IPS DF 19.7 (cell line): ENCODE results near the gene PCMTD2.
"Not testable (repeated sequence)": the region's sequence is repeated elsewhere in the genome, so short reads cannot be mapped to it uniquely, and the experiment has no call there.

Source experiments
- DNase-seq: peaks from one replicate; pipeline ENCODE4 v3.0.0-alpha.2; 2013; ENCODE audit warnings: low read depth, low spot score

Gene PCMTD2

DNA sequence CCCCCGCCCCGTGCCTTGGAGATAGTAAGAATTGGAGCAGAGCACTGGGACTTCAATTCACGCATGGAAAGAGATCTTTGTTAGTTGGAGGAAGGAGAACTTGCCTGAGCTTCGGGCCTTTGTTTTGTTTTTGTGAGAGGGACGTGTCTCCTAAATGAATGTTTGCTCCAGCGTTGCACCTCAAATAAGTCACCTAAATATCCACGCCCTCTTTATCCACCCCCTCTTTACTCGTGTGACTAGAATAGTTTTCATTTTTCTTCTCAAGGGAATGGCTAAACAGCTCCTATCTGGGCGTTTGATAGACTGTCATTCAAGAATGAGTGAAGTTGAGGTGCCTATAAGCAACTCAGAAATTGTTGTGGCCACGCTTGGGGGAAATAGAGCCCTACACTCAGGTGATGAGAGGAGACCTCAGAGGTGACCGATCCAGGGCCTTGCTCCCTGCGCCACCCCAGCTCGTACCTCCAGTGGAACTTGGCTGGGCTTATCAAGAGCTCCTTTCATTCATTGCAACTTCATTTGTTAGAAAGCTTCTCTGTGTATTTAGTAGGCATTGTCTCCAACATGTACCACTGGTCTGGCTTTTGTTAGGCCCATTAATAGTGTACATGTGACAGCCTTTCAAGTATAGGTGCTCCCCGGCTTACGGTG, 861 bp downstream of the PCMTD2 start:
- no peak for DNase-seq

GRCh38 chr20:64257107-64257757, 1.7 kb downstream of the PCMTD2 start:
- DNase-seq = no peak

DNA sequence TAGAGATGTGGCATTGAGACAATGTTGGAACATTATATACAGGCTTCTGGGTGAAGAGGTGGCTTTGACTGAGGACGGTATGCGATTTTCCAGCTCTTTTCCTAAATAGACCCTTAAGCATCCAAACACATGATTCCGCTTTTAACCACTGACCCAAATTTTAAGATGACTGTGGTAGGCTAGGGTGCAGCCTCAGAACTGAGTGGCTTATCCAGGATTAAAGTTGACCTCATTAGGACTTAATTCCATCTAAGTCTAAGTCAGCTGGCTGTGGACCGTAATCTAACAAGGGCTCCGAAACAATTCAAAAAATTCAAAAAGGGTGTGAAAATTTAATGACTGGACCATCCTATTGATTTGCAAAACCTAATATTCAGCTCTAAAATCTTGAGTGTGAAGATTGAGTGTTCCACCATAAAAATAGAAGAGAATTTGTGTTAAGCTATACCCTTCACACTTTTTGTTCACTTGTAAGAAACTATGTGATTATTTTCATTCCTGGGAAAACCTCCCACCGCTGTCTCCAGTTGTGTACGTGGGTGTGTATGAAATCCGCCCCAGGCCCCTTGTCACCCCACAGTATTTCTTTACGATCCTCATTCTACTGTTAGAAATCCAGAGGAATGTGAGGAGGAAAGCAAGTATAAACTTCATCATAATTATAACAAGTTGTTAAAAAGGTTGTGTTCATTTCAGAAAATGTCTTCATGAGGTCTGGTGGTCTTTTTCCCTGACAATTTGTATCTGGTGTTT, 2.7 kb downstream of the PCMTD2 start:
- DNase-seq = no peak

DNA sequence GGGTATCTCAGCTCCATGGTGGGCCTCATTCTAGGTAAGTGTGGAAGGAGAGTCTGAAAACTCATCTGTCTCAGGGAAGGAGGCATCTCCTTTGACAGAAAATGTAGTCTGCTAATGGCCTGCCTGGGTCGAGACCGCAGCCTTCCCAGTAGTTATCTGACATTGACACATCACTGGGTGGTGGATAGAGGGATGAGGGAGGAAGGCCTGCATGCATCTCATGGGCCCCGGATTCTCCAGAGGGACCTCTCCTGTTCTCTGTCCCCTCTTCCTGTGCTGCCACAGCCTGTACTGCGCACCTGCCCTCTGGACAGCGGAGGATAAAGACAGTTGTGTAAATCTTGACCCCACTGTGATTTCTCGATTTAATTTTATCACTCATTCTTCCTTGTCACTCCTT, 4.7 kb downstream of the PCMTD2 start:
- DNase-seq = no peak

DNA sequence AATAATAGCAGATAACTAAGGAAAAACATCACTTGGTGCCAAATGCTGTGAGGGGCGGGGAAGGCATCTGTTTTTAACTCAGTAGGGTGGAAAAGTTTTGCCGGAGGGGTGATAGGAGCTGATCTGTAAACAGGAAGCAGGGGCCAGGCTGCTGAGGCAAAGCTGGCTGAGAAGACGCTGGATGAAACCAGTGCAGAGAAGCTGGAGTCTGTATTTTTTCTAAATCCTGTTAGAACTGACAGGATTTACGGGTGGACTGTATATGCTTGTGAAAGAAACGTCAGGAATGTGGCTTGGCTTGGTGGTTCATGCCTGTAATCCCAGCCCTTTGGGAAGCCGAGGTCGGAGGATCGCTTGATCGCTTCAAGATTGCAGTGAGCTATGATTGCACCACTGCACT, 5.6 kb downstream of the PCMTD2 start:
- DNase-seq = no peak

DNA sequence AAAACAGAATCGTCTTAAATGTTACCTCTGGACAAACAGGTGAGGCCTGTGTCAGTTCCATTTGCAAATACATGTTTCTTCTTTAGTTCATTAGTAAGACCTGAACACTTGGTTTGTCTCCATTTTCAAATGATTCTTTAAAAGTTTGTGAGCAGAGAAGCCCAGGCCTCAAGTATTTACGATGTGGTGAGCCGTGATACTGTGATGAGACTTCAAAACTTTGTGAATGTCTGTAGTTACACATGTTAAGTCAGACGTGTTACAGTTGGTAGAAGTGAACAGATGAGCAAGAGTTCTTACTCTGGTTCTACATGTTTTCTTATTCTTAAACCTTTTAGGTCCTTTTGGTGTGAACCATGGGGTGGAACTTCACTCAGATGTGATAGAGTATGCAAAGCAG, 8.5 kb downstream of the PCMTD2 start:
- DNase-seq = no peak

- DNase-seq = no peak
These were observed 9.7 kb downstream of the PCMTD2 start for GRCh38 chr20:64265201-64265600.

- no peak for DNase-seq
These were observed 11.4 kb downstream of the PCMTD2 start for GRCh38 chr20:64266988-64267387.

DNA sequence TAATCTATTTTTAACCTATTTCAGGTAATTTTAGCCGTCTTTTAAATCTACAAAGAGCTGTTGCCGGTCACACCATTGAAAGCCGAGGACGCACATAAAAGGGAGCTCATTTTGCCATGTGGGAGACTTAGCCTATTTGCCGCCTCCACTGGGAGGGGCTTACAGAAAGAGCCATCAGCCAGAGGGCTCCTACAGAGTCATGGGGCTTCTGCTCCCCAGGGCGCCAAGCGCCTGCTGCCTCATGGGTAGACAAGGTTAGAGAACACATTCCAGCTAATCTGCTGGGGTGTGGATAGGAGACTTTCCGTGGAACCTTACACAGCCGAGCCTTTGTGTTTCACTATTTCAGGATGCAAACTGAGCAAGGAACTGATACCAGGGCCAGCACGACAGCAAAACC, 12.6 kb downstream of the PCMTD2 start:
- no peak for DNase-seq

GRCh38 chr20:64269604-64270411, 14.3 kb downstream of the PCMTD2 start:
- DNase-seq = no peak

DNA sequence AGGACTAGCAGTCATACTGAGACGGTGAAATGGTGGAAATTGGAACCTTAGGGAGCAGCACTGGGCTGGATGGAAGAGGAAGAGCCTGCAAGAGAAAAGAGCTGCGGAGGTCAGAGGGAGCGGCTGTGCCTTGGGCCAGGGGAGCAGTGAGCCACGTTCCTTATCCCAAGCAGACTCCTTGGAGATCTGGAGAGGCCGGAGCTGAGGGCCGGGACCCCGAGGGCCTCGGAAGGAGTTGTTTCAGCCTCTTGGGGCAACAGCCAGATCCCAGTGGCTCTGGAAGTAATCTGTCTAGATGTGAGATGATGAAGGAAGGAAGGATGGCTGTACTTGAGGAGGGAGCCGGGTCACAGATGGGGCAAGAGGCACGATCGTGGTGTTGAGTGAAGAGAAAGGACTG, 16.1 kb downstream of the PCMTD2 start:
- DNase-seq = no peak

- DNase-seq = no peak
These were observed 17.6 kb downstream of the PCMTD2 start for GRCh38 chr20:64273109-64273508.

DNA sequence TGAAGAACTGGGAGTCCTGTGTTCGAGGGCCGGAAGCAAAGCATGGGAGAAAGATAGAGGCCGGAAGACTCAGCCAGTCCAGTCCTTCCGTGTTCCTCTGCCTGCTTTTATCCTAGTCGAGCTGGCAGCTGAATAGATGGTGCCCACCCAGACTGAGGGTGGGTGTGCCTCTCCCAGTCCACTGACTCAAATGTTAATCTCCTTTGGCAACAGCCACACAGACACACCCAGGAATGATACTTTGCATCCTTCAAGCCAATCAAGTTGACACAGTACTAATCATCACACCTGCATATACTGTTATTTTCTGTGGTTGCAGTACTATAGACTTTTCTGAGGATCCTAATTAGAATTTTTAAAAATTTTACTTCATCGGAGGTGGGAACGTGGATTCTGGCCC, 21.3 kb downstream of the PCMTD2 start:
- DNase-seq = no peak

GRCh38 chr20:64277571-64278316, 22.2 kb downstream of the PCMTD2 start:
- no peak for DNase-seq

DNA sequence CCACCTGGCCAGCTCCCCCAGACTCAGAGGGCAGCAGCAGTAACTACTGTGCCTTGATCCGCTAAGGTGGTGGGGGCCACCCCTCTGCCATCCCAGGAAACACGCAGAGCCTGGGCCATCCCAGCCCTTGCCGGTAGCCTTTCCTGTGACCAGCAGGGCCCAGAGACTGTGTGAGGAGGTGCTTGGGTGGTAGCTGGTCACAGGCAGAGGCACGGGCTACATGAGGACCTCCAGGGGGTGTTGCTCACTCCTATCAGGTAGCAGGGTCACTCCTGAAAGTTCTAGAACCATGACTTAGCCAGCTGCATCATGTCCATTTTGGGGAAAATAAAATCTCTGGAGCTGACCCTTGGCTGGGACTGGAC, 22.8 kb downstream of the PCMTD2 start:
- no peak for DNase-seq

- no peak for DNase-seq
These were observed 24.4 kb downstream of the PCMTD2 start for GRCh38 chr20:64279826-64280459.

DNA sequence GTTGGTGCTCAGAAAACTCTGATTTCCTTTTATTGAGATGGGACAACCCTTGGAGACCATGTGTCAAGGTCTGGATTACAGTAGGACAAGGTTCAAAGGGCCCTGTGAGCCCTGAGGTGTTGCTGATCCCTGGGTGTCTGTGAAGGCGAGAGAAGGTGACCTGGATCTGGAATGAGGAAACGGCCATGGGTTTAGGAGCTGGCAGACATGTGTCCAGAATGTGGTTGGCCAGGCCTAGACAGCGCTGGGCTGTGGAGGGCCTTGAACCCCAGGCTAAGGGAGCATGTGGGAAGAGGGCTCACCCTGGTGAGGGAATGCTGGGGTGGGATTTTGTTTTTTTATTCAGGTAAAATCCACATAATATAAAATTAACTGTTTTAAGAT, 24.9 kb downstream of the PCMTD2 start:
- DNase-seq = no peak

- DNase-seq = no peak
These were observed 28.1 kb downstream of the PCMTD2 start for GRCh38 chr20:64283646-64284045.

- DNase-seq = not testable (repeated sequence)
These were observed 30.3 kb downstream of the PCMTD2 start for GRCh38 chr20:64285579-64286446.
